HG03045 (cell line): ENCODE data around the gene CAVIN1.
"Not testable (repeated sequence)": the region's sequence is repeated elsewhere in the genome, so short reads cannot be mapped to it uniquely, and the experiment has no call there.

ENCODE experiments used
- ATAC-seq: cut with Tn5 transposase; IDR thresholded peaks from one replicate; pipeline ENCODE4 v1.9.1; 2021; ENCODE audit warnings: mild to moderate bottlenecking, moderate library complexity; ENCODE audit not compliant: unreplicated experiment

CAVIN1 gene

GRCh38 chr17:42406615-42407288, 16.3 kb downstream of the CAVIN1 start:
- no peak for ATAC-seq

DNA sequence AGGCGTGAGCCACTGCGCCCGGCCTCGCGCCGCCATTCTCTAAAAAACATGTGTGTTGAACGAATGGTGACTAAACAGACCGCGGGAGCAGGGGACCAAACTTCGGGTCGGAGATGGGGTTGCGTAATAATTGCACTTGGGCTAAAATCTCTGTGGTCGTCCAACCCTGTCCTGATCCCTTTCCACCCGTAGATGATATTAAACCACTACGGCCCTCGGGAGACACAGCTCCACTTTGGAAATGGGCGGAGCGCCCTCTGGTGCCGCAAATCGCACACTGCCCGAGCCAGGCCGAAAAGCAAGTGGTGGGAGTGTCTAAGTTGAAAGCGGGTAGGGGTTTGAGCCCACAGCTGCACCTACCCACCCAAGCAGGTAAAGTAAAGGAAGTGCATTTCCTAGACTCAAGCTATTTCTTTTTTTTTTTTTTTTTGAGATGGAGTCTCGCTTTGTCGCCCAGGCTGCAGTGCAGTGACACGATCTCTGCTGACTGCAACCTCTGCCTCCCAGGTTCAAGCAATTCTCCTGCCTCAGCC, 17.0 kb downstream of the CAVIN1 start:
- no peak for ATAC-seq

- no peak for ATAC-seq
These were observed 18.0 kb downstream of the CAVIN1 start for GRCh38 chr17:42405076-42405475.

GRCh38 chr17:42404326-42405055, 18.6 kb downstream of the CAVIN1 start:
- no peak for ATAC-seq

DNA sequence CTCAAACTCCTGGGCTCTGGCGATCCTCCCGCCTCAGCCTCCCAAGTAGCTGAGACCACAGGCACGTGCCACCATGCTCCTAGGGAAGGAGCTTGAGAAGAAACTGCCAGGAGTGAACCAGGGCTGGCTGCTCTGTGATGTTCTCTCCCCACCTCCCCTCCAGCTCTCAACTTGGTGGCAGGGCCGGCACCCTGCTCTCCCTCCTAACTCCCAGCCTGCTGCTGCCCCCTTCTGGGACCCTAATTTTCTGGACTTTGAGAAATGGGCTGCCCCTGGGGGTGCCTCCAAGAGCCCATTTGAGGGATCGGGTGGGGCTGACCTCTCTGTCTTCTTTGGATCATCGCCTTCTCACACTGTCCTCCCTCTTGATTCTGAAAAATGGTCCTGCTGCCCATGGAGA, 19.9 kb downstream of the CAVIN1 start:
- ATAC-seq: no peak

DNA sequence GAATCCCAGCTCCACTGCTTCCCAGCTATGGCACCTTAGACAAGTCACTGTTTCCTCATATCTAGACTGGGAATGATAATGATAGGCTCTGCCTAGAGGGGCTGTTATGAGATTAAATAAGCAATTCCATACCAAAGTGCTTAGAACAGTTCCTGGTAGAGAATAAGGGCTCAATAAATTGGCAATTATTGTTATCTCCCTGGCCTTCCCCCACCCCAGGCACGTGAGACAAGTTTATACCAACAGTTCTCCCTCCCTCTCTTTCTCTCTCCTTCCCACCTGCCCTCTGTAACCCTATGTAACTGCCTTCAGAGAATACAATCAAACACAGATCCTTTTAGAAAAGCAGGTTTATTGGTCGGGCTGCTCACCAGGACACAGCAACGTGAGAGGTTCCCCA, 20.9 kb downstream of the CAVIN1 start:
- ATAC-seq: no peak

DNA sequence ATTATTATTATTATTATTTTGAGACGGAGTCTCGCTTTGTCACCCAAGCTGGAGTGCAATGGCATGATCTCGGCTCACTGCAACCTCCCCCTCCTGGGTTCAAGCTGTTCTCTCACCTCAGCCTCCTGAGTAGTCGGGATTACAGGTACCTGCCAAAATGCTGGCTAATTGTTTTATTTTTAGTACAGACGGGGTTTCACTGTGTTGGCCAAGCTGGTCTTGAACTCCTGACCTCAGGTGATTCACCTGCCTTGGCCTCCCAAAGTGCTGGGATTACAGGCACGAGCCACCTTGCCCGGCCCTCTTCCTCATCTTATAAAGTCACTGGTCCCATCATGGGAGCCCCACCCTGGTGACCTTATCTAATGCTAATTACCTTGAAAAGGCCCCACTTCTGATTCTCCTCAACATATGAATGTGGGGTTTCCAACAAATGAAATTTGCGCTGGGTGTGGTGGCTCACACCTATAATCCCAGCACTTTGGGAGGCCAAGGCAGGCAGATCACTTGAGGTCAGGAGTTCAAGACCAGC, 22.1 kb downstream of the CAVIN1 start:
- ATAC-seq: not testable (repeated sequence)

GRCh38 chr17:42399948-42400843, 22.9 kb downstream of the CAVIN1 start:
- no peak for ATAC-seq

GRCh38 chr17:42399121-42399520, 23.9 kb downstream of the CAVIN1 start:
- ATAC-seq: no peak

- ATAC-seq: not testable (repeated sequence)
These were observed 27.5 kb downstream of the CAVIN1 start for GRCh38 chr17:42395601-42396000.

DNA sequence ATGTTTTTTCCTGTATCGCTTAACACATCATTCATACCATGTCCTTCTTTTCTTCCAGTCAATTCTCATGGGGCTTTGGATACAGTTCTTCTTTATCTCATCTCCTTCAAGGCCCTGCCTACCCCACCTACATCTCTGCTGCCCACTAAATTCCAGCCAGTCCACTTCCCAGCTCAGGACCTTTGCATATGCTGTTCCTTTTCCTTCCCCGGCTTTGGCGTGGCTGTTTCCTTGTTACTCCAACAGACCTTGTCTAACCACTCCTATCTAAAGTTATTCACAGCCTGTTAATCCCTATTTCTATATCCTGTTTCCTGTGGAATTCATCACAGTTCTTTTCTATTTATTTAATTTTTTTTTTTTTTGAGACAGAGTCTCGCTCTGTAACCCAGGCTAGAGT, 28.2 kb downstream of the CAVIN1 start:
- no peak for ATAC-seq

GRCh38 chr17:42392692-42393415, 30.2 kb downstream of the CAVIN1 start:
- ATAC-seq: no peak

DNA sequence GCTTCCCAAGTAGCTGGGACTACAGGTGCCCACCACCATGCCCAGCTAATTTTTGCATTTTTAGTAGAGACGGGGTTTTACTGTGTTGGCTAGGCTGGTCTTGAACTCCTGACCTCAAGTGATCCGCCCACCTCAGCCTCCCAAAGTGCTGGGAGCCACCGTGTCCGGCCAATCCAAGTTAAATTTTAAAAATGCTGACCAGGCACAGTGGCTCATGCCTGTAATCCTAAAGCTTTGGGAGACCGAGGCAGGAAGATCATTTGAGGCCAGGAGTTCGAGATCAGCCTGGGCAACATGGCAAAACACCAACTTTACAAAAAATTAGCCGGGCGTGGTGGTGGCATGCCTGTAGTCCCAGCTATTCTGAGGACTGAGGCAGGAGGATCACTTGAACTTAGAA, 31.6 kb downstream of the CAVIN1 start:
- not testable (repeated sequence) for ATAC-seq

- no peak for ATAC-seq
These were observed 33.2 kb downstream of the CAVIN1 start for GRCh38 chr17:42389899-42390298.

DNA sequence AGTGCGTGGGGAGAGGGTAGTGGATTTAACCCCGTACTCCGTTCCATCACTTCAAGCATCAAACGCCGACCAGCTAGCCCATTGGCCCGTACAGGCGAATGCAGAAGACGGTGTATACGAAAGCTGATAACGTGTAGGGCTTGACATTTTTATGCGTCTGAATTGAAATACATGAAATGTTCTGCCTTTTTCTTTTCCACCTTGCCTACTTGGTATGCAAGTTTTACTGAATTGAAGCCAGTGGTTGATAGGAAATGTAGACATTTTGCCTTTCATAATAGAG, 34.0 kb downstream of the CAVIN1 start:
- ATAC-seq: no peak

GRCh38 chr17:42388381-42389134, 34.5 kb downstream of the CAVIN1 start, which contains the start of gene STAT3:
Gene STAT3 (minus strand): TSS chr17:42388442. CDS start chr17:42348516, 39,926 bp downstream.
- peak; percentile 92 for ATAC-seq

- ATAC-seq: peak; percentile 3
These were observed 35.2 kb downstream of the CAVIN1 start for GRCh38 chr17:42387661-42388380.

DNA sequence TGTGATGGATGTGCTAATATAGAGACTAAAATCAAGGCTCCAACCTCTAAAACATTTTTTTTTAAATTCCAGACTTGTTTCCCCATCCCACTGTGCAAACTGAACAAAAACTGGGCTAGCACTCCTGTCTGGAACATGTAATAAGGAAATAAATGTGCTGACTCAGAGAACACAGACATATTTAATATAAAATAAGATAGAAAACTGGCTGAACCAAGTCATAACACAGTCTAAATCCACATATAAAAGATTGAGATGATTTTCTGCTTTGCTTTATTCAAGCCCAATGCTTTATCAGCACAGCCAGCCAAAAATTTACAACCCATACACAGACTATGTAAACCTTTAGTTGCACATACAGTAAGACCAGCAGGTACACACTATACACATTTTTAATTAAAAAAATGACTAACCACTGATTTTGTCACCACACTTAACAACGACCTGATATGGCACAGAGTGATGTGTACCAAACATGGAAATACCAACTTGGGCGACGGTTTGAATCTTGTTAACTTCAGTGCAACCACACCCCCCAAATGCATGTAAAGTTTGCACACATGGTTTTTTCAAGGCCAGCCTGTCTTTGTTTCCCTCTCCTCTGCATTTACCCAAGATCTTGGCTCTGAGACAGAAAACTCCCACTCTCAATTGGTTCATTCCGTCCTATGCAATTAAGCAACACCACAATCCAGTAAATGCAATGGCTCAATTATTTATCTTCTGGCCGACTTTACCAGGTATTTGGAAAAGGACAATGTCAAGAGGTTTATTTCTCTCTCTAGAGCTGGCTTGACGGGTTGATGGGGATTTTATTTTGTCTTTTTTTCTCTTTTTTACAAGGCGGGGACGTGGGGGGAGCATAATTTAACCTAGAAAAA, 36.0 kb downstream of the CAVIN1 start:
- ATAC-seq: no peak
